Uterus (tissue), 2 donors: ENCODE data around the gene SGK2.

Source experiments
- POLR2A ChIP-seq, 2 donors: fragments of 450-650 bp; IDR thresholded peaks; one replicate each; pipeline ENCODE4 v1.6.1; 2016; ENCODE audit warnings: antibody characterized with exemption in 2 of 2, mild to moderate bottlenecking in 1 of 2, moderate library complexity in 1 of 2
- TF ChIP-seq, protein P1 (sequence below), 4 experiments: fragments of 200-600 bp in 2 of 4; fragments of 450-650 bp in 2 of 4; sonication (generic) in 2 of 4; IDR thresholded peaks; one replicate each; pipeline ENCODE4 v1.5.1; 2016 to 2019; ENCODE audit warnings: antibody characterized with exemption in 4 of 4, mild to moderate bottlenecking in 2 of 4, moderate library complexity in 1 of 4

- TF ChIP-seq, protein P1, sequence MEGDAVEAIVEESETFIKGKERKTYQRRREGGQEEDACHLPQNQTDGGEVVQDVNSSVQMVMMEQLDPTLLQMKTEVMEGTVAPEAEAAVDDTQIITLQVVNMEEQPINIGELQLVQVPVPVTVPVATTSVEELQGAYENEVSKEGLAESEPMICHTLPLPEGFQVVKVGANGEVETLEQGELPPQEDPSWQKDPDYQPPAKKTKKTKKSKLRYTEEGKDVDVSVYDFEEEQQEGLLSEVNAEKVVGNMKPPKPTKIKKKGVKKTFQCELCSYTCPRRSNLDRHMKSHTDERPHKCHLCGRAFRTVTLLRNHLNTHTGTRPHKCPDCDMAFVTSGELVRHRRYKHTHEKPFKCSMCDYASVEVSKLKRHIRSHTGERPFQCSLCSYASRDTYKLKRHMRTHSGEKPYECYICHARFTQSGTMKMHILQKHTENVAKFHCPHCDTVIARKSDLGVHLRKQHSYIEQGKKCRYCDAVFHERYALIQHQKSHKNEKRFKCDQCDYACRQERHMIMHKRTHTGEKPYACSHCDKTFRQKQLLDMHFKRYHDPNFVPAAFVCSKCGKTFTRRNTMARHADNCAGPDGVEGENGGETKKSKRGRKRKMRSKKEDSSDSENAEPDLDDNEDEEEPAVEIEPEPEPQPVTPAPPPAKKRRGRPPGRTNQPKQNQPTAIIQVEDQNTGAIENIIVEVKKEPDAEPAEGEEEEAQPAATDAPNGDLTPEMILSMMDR (IDR thresholded peaks at IDR 0.05): no peak
- no peak for TF ChIP-seq POLR2A (IDR thresholded peaks at IDR 0.05)
Observed at GRCh38 chr20:43536041-43536816, 22.6 kb upstream of the SGK2 start.
